ENCODE results near the gene IGFBP2. TPM values are rescaled to one million over a fixed set of nuclear protein-coding genes. Genes with fewer than 3 reads are reported as not detected.
"Not testable (repeated sequence)": the region's sequence is repeated elsewhere in the genome, so short reads cannot be mapped to it uniquely, and the experiment has no call there.

Gene IGFBP2
- total and polyA plus RNA-seq, 2 experiments from 2014 or later = 5.6 to 40.1 TPM

DNA sequence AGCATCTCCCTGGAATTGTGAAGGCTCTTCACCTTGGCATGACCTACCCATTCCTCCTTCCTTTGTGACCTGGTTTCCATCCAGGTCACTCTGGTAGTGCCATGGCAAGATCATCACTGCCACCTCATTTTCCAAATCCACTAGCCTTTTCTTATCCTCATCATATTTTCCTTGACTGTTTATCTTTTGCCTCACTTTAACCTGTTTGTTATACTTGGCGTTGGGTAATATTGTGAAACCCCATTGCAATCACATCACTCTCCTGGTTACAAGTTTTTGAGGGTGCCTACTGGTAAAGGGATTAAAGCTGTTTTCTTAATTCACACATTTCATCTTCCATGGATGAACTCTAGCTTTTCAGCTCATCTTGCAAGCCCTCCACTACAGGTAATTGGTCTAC lies 39.1 kb upstream of the IGFBP2 start:
- no peaks in the 10 kb centered on the region for H3K79me2 ChIP-seq (ENCODE audit: insufficient read depth)
- no peaks in the 10 kb centered on the region for H4K20me1 ChIP-seq (ENCODE audit: insufficient read depth)
- no peak overlapping the region for H3K4me3 ChIP-seq
- H2AFZ ChIP-seq = no peak overlapping the region
- in situ Hi-C loops (cut with MboI) = no loop called here
- no peak overlapping the region for H3K9ac ChIP-seq
- peaks cover 27% of the 10 kb centered on the region for H3K4me1 ChIP-seq (ENCODE audit: insufficient read depth)
- H3K27ac ChIP-seq = no peak overlapping the region
- H3K9me3 ChIP-seq (ENCODE audit: low read depth) = no peaks in the 10 kb centered on the region
- TF ChIP-seq EZH2 (IDR thresholded peaks at IDR 0.05; ENCODE audit: insufficient read depth, poor library complexity, severe bottlenecking) = no peak
- no peak for TF ChIP-seq EZH2phosphoT487 (IDR thresholded peaks at IDR 0.05; ENCODE audit: insufficient read depth, low read depth)
- H3F3A ChIP-seq (ENCODE audit: insufficient read depth) = peaks cover 28% of the 10 kb centered on the region
- no peaks in the 10 kb centered on the region for H3K36me3 ChIP-seq (ENCODE audit: low read depth)
- 97% methylated on average over 1 of the region's 1 CpG for WGBS, 2 experiments (ENCODE audit: low coverage in 1 of 2, low lambda C conversion rate in 2 of 2, missing lambda C conversion rate in 2 of 2)
- no peaks in the 10 kb centered on the region for H3K27me3 ChIP-seq (replicated peaks; ENCODE audit: insufficient read depth)
- no peaks in the 10 kb centered on the region for H3K9me2 ChIP-seq (ENCODE audit: insufficient read depth)
- no peak for DNase-seq
- no peak overlapping the region for H3K4me2 ChIP-seq (ENCODE audit: unreplicated experiment)

DNA sequence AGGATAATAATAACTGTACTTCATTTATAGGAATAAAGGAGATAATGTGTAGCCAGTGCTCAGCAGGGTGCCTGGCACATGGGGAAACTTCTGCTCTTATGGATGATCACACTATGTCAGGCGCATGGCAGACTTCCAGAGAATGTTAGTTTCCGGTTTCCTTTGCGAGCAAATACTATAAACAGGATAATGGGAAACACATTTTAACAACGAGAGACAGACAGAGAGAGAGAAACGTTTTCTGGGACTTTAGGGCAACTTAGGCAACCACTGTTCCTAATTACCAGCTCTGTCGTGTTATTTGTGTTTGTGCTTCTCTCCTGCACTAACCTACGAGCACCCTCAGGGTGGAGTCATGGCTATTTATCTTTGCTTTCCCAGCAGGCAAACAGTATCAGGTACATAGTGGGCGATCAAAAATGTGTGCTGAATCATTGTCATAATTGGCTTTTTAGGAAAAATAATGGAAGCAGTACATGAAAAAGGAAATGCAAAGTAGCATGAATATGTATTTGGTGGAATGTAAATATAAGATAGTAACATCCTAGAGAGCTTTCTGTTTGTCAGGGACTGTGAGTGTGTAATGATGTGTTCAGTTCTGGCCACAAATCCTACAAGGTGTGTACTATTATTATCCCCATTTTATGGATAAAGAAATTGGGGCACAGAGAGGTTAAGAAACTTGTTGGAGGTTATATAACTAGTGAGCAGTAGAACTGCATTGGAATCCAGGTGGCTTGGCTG lies 36.8 kb upstream of the IGFBP2 start:
- in situ Hi-C loops (cut with MboI) = no loop called here
- H4K20me1 ChIP-seq (ENCODE audit: insufficient read depth) = no peaks in the 10 kb centered on the region
- H3K9ac ChIP-seq = no peak overlapping the region
- H3K79me2 ChIP-seq (ENCODE audit: insufficient read depth) = no peaks in the 10 kb centered on the region
- 2 to 4% methylated on average over 8 of the region's 8 CpGs for WGBS, 2 experiments (ENCODE audit: low coverage in 1 of 2, low lambda C conversion rate in 2 of 2, missing lambda C conversion rate in 2 of 2)
- H3K36me3 ChIP-seq (ENCODE audit: low read depth) = no peaks in the 10 kb centered on the region
- H3K27ac ChIP-seq = peak overlapping the region; percentile 29; the same call in 1 of the 2 replicates
- H3K4me2 ChIP-seq (ENCODE audit: unreplicated experiment) = peak overlapping the region; percentile 48
- peaks cover 20% of the 10 kb centered on the region for H3F3A ChIP-seq (ENCODE audit: insufficient read depth)
- H3K9me3 ChIP-seq (ENCODE audit: low read depth) = no peaks in the 10 kb centered on the region
- peaks cover 27% of the 10 kb centered on the region for H3K4me1 ChIP-seq (ENCODE audit: insufficient read depth)
- no peak overlapping the region for H2AFZ ChIP-seq
- TF ChIP-seq EZH2 (IDR thresholded peaks at IDR 0.05; ENCODE audit: insufficient read depth, poor library complexity, severe bottlenecking) (no peak), EZH2phosphoT487 (IDR thresholded peaks at IDR 0.05; ENCODE audit: insufficient read depth, low read depth) (no peak)
- H3K4me3 ChIP-seq = peak overlapping the region; percentile 25
- no peaks in the 10 kb centered on the region for H3K27me3 ChIP-seq (replicated peaks; ENCODE audit: insufficient read depth)
- peak; percentile 88 for DNase-seq
- no peaks in the 10 kb centered on the region for H3K9me2 ChIP-seq (ENCODE audit: insufficient read depth)

DNA sequence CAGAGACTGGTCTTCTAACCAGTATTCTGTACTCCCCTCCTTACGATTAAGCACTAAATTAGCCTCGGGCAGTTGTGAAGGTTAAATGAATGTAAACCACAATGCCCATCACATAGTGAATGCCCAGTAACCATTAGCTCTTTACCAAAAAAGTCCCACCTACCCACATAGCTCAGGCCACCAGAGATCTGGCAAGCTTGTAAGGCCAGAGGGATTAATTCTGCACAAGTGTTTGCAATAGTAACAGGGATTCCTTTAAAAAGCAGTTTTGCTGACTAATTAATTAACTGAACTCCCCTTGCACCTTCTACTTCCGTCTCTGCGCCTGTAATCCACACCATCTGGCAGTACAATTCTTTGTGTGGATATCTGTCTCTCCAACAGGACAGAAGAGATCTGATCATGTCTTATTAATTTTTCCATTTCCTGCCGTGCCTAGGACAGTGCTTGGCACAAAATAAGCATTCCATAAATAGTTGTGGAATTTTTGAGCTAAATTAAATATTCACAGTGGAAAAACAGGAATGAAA lies 36.2 kb upstream of the IGFBP2 start:
- Histone ChIP-seq H3K36me3 (ENCODE audit: low read depth) (no peaks in the 10 kb centered on the region), H3K9me3 (ENCODE audit: low read depth) (no peaks in the 10 kb centered on the region), H3K27ac (no peak overlapping the region), H3K4me3 (no peak overlapping the region), H3K79me2 (ENCODE audit: insufficient read depth) (no peaks in the 10 kb centered on the region), H2AFZ (no peak overlapping the region), H3F3A (ENCODE audit: insufficient read depth) (peaks cover 20% of the 10 kb centered on the region), H3K9me2 (ENCODE audit: insufficient read depth) (no peaks in the 10 kb centered on the region), H4K20me1 (ENCODE audit: insufficient read depth) (no peaks in the 10 kb centered on the region), H3K4me2 (ENCODE audit: unreplicated experiment) (peak overlapping the region; percentile 48), H3K9ac (no peak overlapping the region), H3K4me1 (ENCODE audit: insufficient read depth) (peaks cover 27% of the 10 kb centered on the region), H3K27me3 (replicated peaks; ENCODE audit: insufficient read depth) (no peaks in the 10 kb centered on the region)
- in situ Hi-C loops (cut with MboI) = no loop called here
- peak; percentile 36 for DNase-seq
- WGBS, 2 experiments (ENCODE audit: low coverage in 1 of 2, low lambda C conversion rate in 2 of 2, missing lambda C conversion rate in 2 of 2) = 13 to 17% methylated on average over 5 of the region's 5 CpGs
- no peak for TF ChIP-seq EZH2phosphoT487 (IDR thresholded peaks at IDR 0.05; ENCODE audit: insufficient read depth, low read depth)
- TF ChIP-seq EZH2 (IDR thresholded peaks at IDR 0.05; ENCODE audit: insufficient read depth, poor library complexity, severe bottlenecking) = no peak

GRCh38 chr2:216597825-216598224 lies 35.4 kb upstream of the IGFBP2 start:
- H3K4me2 ChIP-seq (ENCODE audit: unreplicated experiment); H3K27me3 ChIP-seq (replicated peaks; ENCODE audit: insufficient read depth); H3K27ac ChIP-seq; in situ Hi-C loops (cut with MboI); H3K36me3 ChIP-seq (ENCODE audit: low read depth); H3K4me3 ChIP-seq; H3K9me3 ChIP-seq (ENCODE audit: low read depth); H2AFZ ChIP-seq; H4K20me1 ChIP-seq (ENCODE audit: insufficient read depth); H3K9ac ChIP-seq; H3K79me2 ChIP-seq (ENCODE audit: insufficient read depth); H3K9me2 ChIP-seq (ENCODE audit: insufficient read depth): not testable (repeated sequence)
- DNase-seq = peak; percentile 26
- WGBS, 2 experiments (ENCODE audit: low coverage in 1 of 2, low lambda C conversion rate in 2 of 2, missing lambda C conversion rate in 2 of 2) = 46 to 47% methylated on average over 7 of the region's 7 CpGs
- Histone ChIP-seq H3F3A (ENCODE audit: insufficient read depth) (peaks cover 20% of the 10 kb centered on the region), H3K4me1 (ENCODE audit: insufficient read depth) (peaks cover 27% of the 10 kb centered on the region)
